Measurements from ENCODE around the gene NDE1. TPM values are rescaled to one million over a fixed set of nuclear protein-coding genes. Genes with fewer than 3 reads are reported as not detected.

NDE1 gene
- total RNA-seq, 2 donors from 2014 or later: 34.3 to 39.3 TPM

DNA sequence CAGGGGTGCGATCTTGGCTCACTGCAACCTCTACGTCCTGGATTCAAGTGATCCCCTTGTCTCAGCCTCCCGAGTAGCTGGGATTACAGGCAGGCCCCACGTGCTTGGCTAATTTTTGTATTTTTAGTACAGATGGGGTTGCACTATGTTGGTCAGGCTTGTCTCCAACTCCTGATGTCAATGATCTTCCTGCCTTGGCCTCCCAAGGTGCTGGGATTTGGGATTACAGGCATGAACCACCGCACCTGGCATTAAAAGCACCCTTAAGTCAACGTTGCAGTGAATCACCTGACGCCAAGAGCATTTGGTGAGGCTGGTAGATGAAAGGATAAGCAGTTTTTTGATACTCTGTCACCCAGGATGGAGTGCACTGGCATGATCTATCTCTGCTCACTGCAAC, 59.0 kb downstream of the NDE1 start:
- H3K27ac ChIP-seq: no peak overlapping the region
- H3K9me3 ChIP-seq: no peaks in the 10 kb centered on the region
- H3K27me3 ChIP-seq (replicated peaks; ENCODE audit: insufficient read depth): no peaks in the 10 kb centered on the region
- no peaks in the 10 kb centered on the region for H3K4me1 ChIP-seq (replicated peaks)
- WGBS: 64% methylated on average over 7 of the region's 7 CpGs
- no peaks in the 10 kb centered on the region for H3K36me3 ChIP-seq
- TF ChIP-seq POLR2A (IDR thresholded peaks at IDR 0.05): no peak
- TF ChIP-seq POLR2AphosphoS5 (IDR thresholded peaks at IDR 0.05): no peak
- TF ChIP-seq, protein P1, sequence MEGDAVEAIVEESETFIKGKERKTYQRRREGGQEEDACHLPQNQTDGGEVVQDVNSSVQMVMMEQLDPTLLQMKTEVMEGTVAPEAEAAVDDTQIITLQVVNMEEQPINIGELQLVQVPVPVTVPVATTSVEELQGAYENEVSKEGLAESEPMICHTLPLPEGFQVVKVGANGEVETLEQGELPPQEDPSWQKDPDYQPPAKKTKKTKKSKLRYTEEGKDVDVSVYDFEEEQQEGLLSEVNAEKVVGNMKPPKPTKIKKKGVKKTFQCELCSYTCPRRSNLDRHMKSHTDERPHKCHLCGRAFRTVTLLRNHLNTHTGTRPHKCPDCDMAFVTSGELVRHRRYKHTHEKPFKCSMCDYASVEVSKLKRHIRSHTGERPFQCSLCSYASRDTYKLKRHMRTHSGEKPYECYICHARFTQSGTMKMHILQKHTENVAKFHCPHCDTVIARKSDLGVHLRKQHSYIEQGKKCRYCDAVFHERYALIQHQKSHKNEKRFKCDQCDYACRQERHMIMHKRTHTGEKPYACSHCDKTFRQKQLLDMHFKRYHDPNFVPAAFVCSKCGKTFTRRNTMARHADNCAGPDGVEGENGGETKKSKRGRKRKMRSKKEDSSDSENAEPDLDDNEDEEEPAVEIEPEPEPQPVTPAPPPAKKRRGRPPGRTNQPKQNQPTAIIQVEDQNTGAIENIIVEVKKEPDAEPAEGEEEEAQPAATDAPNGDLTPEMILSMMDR (IDR thresholded peaks at IDR 0.05): no peak
- no peak for DNase-seq (ENCODE audit: low spot score)
- H3K4me3 ChIP-seq: no peak overlapping the region
- intact Hi-C loops (cut with DNase I): no loop called here

DNA sequence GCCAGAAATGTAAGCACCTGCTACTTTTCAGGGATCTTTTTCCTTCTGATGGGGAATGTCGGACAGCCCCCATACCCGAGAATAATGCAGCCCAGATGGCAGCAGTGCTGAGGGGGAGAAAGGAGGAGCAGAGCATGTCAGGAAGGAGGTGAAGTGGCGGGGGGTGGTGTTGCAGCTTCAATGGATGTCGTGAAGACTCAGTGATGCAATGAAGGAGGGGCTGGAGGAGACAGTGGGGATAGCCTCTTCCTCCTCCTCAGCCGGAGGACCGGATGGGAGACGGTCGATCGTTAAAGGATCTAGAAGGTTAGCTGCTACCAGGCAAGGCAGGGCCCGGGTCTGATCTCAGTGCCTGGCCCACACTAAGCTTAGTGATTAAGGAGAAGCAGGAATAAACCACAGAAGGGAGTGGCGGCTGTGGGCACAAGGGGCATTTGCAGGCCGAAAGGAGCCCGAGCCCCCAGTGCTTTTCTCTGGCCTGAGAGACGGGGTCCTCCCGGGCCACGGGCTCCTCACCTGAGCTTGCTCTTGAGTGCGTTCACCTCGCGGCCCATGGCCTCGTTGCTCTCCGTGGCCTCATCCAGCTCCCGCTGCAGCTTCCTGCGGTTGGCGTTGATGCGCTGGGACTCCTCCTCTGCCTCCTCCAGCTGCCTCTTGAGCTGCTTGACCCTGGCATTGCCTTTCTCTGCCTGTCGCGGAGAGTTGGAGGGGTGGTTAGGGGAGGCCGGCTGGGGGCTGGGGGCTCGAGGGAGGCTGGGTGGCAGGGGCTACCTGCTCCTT, 64.5 kb downstream of the NDE1 start:
- Histone ChIP-seq H3K9me3 (no peaks in the 10 kb centered on the region), H3K36me3 (peaks cover 0 to 4% of the 10 kb centered on the region in 2 donors), H3K27ac (no peak overlapping the region), H3K27me3 (replicated peaks; ENCODE audit: insufficient read depth) (no peaks in the 10 kb centered on the region), H3K4me3 (no peak overlapping the region), H3K4me1 (replicated peaks) (no peaks in the 10 kb centered on the region)
- WGBS: 82% methylated on average over 27 of the region's 29 CpGs
- TF ChIP-seq POLR2AphosphoS5 (IDR thresholded peaks at IDR 0.05): no peak
- TF ChIP-seq, protein P1 (IDR thresholded peaks at IDR 0.05): no peak
- TF ChIP-seq POLR2A (IDR thresholded peaks at IDR 0.05): no peak
- no peak for DNase-seq (ENCODE audit: low spot score)
- intact Hi-C loops (cut with DNase I): no loop called here

DNA sequence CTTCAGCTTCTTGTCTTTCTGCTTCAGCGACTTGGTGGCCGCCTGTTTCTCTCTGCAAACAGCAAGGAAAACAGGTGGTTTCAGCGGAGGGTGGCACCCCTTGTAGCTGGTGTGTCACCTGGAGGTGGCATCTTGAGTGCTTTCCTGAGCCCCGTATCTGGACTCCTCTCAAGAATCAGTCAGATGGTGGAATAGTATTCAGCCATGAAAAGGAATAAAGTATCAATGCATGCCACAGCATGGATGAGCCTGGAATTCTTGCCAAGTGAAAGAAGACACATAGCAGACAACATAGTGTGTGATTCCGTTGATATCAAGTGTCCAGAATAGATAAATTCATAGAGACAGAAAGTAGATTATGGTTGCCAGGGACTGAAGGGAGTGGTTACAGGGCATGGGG, 65.2 kb downstream of the NDE1 start:
- no peaks in the 10 kb centered on the region for H3K4me1 ChIP-seq (replicated peaks)
- no peaks in the 10 kb centered on the region for H3K27me3 ChIP-seq (replicated peaks; ENCODE audit: insufficient read depth)
- no peak overlapping the region for H3K27ac ChIP-seq
- DNase-seq (ENCODE audit: low spot score): no peak
- TF ChIP-seq POLR2A (IDR thresholded peaks at IDR 0.05) (no peak), POLR2AphosphoS5 (IDR thresholded peaks at IDR 0.05) (no peak)
- TF ChIP-seq, protein P1 (IDR thresholded peaks at IDR 0.05): no peak
- 91% methylated on average over 5 of the region's 5 CpGs for WGBS
- intact Hi-C loops (cut with DNase I): no loop called here
- H3K36me3 ChIP-seq: peaks cover 0 to 4% of the 10 kb centered on the region in 2 donors
- no peak overlapping the region for H3K4me3 ChIP-seq
- H3K9me3 ChIP-seq: no peaks in the 10 kb centered on the region

DNA sequence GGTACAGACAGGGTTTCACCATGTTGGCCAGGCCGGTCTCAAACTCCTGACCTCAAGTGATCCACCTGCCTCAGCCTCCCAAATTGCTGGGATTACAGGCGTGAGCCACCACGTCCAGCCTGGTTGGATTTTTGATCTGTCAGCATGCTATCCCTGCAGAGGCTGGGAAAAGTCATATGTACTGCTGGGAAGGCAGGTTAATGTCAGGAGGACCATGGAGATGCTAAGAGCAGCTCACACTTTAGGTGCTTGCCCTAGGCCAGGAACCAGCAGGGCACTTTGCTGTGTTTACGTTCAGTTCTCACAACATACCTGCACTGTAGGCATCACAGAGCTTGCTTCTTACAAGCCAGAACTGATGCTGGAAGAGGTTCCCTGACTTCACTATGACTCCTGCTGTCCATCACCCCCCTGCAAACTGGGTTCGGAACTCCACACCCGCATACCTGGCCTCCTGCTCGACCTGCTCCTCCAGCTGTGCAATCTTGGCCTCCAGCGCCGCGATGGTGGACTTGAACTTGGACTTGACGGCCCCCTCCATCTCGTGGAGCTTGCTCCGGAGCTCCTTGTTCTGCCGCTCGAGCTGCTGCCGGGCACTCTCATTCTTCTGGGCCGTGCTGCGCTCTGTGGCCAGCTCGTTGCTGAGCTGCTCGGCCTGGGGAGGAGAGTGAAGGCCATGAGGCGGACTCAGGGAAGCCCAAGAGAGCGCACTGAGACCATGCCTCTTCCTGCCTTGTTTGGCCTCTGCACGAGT, 66.8 kb downstream of the NDE1 start:
- Histone ChIP-seq H3K4me3 (no peak overlapping the region), H3K27me3 (replicated peaks; ENCODE audit: insufficient read depth) (no peaks in the 10 kb centered on the region), H3K9me3 (no peaks in the 10 kb centered on the region), H3K4me1 (replicated peaks) (no peaks in the 10 kb centered on the region), H3K36me3 (peaks cover 0 to 7% of the 10 kb centered on the region in 2 donors), H3K27ac (no peak overlapping the region)
- no peak for DNase-seq (ENCODE audit: low spot score)
- 92% methylated on average over 23 of the region's 23 CpGs for WGBS
- TF ChIP-seq POLR2A (IDR thresholded peaks at IDR 0.05): no peak
- no peak for TF ChIP-seq POLR2AphosphoS5 (IDR thresholded peaks at IDR 0.05)
- TF ChIP-seq, protein P1 (IDR thresholded peaks at IDR 0.05): no peak
- intact Hi-C loops (cut with DNase I): no loop called here

All from prostate gland (tissue), 2 donors.